Omental fat pad (tissue), 4 donors: ENCODE data around the gene APBA2. TPM values are rescaled to one million over a fixed set of nuclear protein-coding genes. Genes with fewer than 3 reads are reported as not detected.

ENCODE experiments used
- ATAC-seq: fragments of 150-250 bp; one replicate; pipeline ENCODE4 v1.9.1; 2016; ENCODE audit warnings: mild to moderate bottlenecking, moderate library complexity; ENCODE audit not compliant: low FRiP score
- DNase-seq: peaks from one replicate; pipeline ENCODE4 v3.0.0-alpha.2; 2019; ENCODE audit warnings: low spot score
- total RNA-seq, 4 donors: library from RNA; depleted of rRNA; stranded (reverse); fragments of >200 nt; gene quantifications; one replicate each; pipeline ENCODE4 v1.1.0, GENCODE V29; 2016
- TF ChIP-seq, protein P1 (sequence below), 3 donors: fragments of 450-650 bp; IDR thresholded peaks; one replicate each; pipeline ENCODE4 v1.5.1; 2016 to 2017; ENCODE audit warnings: antibody characterized with exemption in 3 of 3, mild to moderate bottlenecking in 3 of 3, moderate library complexity in 2 of 3

APBA2 gene
- total RNA-seq, 4 donors from 2014 or later, result 0.93 to 4.3 (median 2.6) TPM

GRCh38 chr15:28950916-28951315 lies 65.1 kb downstream of the APBA2 start:
- ATAC-seq, result no peak
- TF ChIP-seq, protein P1, sequence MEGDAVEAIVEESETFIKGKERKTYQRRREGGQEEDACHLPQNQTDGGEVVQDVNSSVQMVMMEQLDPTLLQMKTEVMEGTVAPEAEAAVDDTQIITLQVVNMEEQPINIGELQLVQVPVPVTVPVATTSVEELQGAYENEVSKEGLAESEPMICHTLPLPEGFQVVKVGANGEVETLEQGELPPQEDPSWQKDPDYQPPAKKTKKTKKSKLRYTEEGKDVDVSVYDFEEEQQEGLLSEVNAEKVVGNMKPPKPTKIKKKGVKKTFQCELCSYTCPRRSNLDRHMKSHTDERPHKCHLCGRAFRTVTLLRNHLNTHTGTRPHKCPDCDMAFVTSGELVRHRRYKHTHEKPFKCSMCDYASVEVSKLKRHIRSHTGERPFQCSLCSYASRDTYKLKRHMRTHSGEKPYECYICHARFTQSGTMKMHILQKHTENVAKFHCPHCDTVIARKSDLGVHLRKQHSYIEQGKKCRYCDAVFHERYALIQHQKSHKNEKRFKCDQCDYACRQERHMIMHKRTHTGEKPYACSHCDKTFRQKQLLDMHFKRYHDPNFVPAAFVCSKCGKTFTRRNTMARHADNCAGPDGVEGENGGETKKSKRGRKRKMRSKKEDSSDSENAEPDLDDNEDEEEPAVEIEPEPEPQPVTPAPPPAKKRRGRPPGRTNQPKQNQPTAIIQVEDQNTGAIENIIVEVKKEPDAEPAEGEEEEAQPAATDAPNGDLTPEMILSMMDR (IDR thresholded peaks at IDR 0.05), result no peak

DNA sequence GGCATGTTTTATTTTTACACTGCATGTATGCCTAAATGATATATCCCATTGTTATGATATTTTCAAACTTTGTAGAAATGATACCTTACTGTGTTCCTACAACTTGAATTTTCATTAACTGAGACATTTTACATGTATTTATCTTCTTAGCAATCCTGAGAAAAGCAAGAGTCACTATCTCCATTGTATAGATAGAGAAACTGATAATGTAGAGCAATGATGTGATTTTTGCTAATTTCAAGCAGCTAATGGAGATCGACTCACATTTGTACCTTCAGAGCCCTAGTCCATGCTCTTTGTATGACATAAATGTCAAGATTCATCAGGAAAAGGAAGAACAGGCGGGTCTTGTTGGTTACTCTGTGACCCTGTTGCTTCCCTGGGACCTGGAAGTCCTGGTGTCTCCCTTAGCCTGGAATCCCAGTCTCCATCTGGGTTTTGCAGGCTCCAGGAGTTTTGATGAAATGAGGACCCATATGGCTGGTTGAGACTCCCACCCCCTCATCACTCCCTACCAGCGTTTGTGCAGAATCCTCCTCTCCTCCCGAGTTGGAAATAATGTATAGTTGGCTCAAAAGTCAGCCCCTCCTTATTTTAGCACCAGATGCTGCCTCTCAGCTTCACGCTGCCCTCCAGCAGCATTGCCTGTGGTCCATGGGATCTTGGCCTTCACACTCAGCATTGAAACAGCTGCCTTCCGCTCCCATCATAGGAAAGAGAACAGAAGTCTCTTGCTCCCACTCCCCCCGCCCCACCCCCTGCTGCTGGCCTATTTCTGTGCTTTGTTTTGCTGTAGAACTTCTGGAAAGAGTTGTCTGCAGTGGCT lies 67.1 kb downstream of the APBA2 start:
- ATAC-seq, result no peak
- no peak for DNase-seq
- TF ChIP-seq, protein P1 (IDR thresholded peaks at IDR 0.05), result no peak

More at GRCh38 chr15:28950916-28951315, 65.1 kb downstream of the APBA2 start:
- no peak for DNase-seq

DNA sequence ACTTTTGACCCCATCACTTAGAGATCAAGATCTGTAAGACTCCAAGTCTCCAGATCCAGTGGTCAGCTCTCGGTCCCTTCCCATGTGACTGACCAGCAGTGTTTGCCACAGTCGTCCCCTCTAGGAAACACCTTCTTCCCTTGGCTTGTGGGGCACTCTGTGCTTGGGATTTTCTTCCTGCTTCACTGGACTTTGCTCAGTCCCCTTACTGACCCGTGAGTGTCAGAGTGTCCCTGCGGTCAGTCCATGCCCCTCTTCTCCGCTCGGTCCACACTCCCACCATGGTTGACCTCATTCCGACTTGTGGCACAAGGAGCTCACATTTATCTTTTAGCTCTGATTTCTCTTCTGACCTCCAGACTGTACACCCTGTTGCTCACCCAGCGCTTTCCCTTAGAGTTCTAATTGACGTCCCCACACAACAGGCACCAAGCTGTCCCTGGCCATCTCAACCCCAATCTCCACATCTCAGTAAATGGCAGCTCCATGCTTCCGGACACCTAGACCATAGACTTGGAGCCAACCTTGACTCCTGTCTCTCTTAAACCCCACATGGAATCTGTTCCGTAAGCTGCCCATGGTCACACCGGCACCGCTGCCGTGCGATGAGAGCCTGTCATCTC lies 67.9 kb downstream of the APBA2 start:
- ATAC-seq, result no peak
- no peak for DNase-seq

GRCh38 chr15:28954466-28955159 lies 68.8 kb downstream of the APBA2 start:
- ATAC-seq, result no peak
- TF ChIP-seq, protein P1 (IDR thresholded peaks at IDR 0.05), result no peak
- no peak for DNase-seq

More for the DNA sequence above, 67.9 kb downstream of the APBA2 start:
- TF ChIP-seq, protein P1 (IDR thresholded peaks at IDR 0.05), result no peak

DNA sequence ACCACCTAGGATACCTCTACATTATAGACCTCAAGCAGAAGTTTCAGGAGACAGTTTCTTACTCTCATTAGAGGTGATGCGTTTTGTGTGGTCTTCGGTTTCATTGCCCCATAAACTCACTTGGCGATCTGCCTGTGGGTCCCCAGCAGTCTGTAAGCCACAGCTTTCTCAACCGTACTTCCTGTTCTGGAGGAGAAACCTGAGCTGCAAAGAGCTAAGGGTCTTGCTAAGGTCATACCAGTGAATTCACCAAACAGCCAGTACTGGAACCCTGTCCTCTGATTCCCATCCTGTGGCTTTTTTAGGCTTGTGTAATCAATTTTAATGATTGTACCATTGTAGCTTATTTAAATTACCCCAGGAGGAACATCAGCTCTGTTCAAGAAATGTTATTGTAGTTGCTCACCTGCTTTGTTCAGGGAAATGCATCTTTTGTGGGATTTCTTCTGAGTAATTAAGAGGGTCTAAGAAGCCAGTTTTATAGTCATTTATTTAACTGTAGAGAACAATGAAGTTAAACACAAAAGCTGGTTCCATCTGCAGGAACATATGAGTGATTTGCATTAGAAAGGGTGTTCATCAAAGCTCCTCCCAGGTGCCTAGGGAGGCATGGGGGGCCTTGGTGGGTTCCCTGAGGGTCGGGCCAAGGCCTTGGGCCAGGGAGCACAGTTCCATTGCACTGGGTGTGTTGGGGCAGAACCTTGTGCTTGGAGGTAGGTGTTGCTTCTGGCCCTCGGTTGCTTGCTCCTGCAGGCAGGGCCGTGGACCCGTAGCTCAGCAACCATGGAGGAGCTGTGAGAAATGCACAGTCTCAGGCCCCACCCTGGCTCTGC lies 69.6 kb downstream of the APBA2 start:
- TF ChIP-seq, protein P1 (IDR thresholded peaks at IDR 0.05), result no peak
- ATAC-seq (no peak), DNase-seq (no peak)

GRCh38 chr15:28955993-28956421 lies 70.2 kb downstream of the APBA2 start:
- no peak for ATAC-seq
- DNase-seq, result no peak
- TF ChIP-seq, protein P1 (IDR thresholded peaks at IDR 0.05), result no peak
